Muscle layer of colon (tissue), 2 donors: Measurements from ENCODE around the gene MTG2.
A peak's percentile ranks its signal among the peaks of the same experiment; 100 is the strongest.

Source experiments
- H3K27ac ChIP-seq: one replicate; pipeline ENCODE4 v1.7.0; 2013; ENCODE audit warnings: low read depth, mild to moderate bottlenecking, low read length, moderate library complexity
- H3K27me3 ChIP-seq, 2 donors: one replicate each; pipeline ENCODE4 v1.7.0; 2013; ENCODE audit warnings: low read length in 2 of 2, mild to moderate bottlenecking in 2 of 2; ENCODE audit not compliant: insufficient read depth in 2 of 2, control insufficient read depth in 1 of 2
- H3K36me3 ChIP-seq: one replicate; pipeline ENCODE4 v1.7.0; 2013; ENCODE audit warnings: mild to moderate bottlenecking, low read length; ENCODE audit not compliant: insufficient read depth
- H3K4me1 ChIP-seq: one replicate; pipeline ENCODE4 v1.7.0; 2013; ENCODE audit warnings: mild to moderate bottlenecking, low read length; ENCODE audit not compliant: insufficient read depth
- H3K4me3 ChIP-seq, 2 donors: one replicate each; pipeline ENCODE4 v1.7.0; 2013; ENCODE audit warnings: low read length in 2 of 2, low read depth in 1 of 2, mild to moderate bottlenecking in 1 of 2, moderate library complexity in 1 of 2
- H3K9ac ChIP-seq: one replicate; pipeline ENCODE4 v1.7.0; 2013; ENCODE audit warnings: low read length
- H3K9me3 ChIP-seq: one replicate; pipeline ENCODE4 v1.7.0; 2013; ENCODE audit warnings: mild to moderate bottlenecking, low read length
- donor health status: abdominal sarcoma.
- donor health status: Adenocarcinoma of cecum.

Gene MTG2

DNA sequence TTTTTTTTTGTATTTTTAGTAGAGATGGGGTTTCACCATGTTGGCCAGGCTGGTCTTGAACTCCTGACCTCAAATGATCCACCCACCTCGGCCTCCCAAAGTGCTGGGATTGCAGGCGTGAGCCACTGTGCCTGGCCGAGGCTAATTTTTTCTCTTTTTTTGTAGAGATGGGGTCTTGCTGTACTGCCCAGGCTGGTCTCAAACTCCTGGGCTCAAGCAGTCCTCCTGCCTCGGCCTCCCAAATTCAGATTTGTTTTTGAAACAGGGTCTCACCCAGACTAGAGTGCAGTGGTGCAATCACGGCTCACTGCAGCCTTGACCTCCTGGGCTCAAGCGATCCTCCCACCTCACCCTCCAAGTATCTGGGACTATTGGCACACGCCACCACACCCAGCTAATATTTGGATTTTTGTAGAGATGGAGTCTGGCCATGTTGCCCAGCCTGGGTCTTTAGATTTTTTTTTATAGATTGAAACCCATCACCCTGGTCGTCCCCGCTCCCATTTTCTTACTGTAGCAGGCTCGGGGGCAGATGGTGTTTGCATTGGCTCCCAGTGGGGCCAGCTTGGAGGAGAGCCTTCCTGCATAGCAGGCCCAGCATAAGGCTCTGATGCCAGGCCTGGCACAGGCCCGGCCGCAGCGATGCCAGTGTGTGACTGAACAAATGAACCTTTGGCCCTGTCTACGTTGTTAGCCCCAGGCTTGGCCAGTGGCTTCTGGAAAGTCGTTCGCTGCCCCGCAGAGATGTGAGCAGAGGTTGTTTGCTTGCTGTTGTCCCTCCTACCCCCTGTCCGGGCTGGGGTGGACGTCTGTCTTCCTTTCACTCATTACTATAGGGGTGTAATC is 4.3 kb upstream of the MTG2 start:
- no peak overlapping the region for H3K27ac ChIP-seq
- no peaks in the 10 kb centered on the region for H3K9me3 ChIP-seq
- peaks cover 6% of the 10 kb centered on the region for H3K36me3 ChIP-seq
- H3K27me3 ChIP-seq, result no peaks in the 10 kb centered on the region
- no peak overlapping the region for H3K4me3 ChIP-seq
- no peak overlapping the region for H3K9ac ChIP-seq
- peaks cover 7% of the 10 kb centered on the region for H3K4me1 ChIP-seq

- Histone ChIP-seq H3K4me3 (no peak overlapping the region), H3K9me3 (no peaks in the 10 kb centered on the region), H3K36me3 (peaks cover 6% of the 10 kb centered on the region), H3K9ac (no peak overlapping the region), H3K27ac (no peak overlapping the region), H3K4me1 (peaks cover 13% of the 10 kb centered on the region), H3K27me3 (no peaks in the 10 kb centered on the region)
Measured at GRCh38 chr20:62179162-62179504, 3.7 kb upstream of the MTG2 start.

- Histone ChIP-seq H3K9me3 (no peaks in the 10 kb centered on the region), H3K4me1 (peaks cover 19% of the 10 kb centered on the region), H3K4me3 (peak overlapping the region in 1 of 2 donors; percentile 74), H3K9ac (no peak overlapping the region), H3K36me3 (no peaks in the 10 kb centered on the region), H3K27ac (no peak overlapping the region), H3K27me3 (no peaks in the 10 kb centered on the region)
Measured at GRCh38 chr20:62181808-62182207, 1.0 kb upstream of the MTG2 start.

DNA sequence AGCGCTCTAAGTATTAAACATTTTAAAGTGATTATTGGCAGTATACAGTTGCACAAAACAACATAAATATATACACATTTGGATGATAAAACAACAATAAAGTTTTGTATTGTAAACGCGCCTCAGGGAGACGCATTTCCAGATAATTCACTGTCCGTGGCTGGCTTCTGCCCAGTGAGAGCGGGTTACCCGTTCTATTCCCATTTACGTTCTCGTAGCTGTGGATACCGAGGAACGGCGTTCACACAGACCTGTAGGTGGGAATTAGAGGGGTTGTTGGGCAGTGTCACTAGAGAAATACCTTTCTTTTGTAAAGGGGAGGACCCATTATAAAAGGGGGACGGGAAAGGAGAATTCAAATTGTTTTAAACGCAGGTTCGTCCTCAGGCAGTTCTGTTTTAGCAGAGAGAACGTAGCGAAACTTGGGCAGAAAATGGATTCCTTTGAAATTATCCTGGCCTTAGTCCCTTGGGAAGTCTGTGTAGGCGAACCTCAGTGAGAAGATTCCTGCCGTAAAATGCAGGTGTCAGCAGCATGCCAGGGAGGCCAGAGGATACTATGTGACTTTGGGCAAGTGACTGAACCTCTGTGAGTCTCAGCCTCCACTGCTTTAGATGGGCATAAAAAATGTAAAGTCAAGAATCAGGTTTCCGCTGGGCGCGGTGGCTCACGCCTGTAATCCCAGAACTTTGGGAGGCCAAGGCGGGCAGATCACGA is 756 bp downstream of the MTG2 start:
- Histone ChIP-seq H3K4me3 (peak overlapping the region; percentile 74 to 100), H3K4me1 (peaks cover 19% of the 10 kb centered on the region), H3K9me3 (no peaks in the 10 kb centered on the region), H3K36me3 (no peaks in the 10 kb centered on the region), H3K9ac (peak overlapping the region; percentile 62), H3K27me3 (no peaks in the 10 kb centered on the region), H3K27ac (peak overlapping the region; percentile 95)

DNA sequence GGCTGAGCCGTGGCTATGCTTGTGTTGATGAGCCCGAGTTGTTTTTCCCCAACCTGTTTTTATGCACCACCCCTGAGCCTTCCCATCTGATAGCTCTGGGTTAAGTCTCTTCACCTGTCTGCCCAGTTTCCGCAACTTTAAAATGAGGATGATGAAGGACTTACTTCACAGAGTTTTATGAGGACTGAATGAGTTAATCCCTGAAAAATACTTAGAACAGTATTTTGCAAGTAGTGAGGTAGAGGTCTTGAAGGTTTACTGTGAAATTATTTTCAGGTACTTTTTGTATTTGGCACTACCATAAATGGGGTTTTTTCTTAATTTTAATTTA is 3.2 kb downstream of the MTG2 start:
- Histone ChIP-seq H3K27ac (no peak overlapping the region), H3K9me3 (no peaks in the 10 kb centered on the region), H3K4me1 (peaks cover 19% of the 10 kb centered on the region), H3K9ac (no peak overlapping the region), H3K27me3 (no peaks in the 10 kb centered on the region), H3K36me3 (peaks cover 14% of the 10 kb centered on the region), H3K4me3 (no peak overlapping the region)

GRCh38 chr20:62186887-62187866 is 4.3 kb downstream of the MTG2 start:
- no peak overlapping the region for H3K4me3 ChIP-seq
- no peak overlapping the region for H3K27ac ChIP-seq
- peaks cover 15% of the 10 kb centered on the region for H3K36me3 ChIP-seq
- H3K4me1 ChIP-seq, result peaks cover 16% of the 10 kb centered on the region
- no peaks in the 10 kb centered on the region for H3K27me3 ChIP-seq
- H3K9ac ChIP-seq, result no peak overlapping the region
- no peaks in the 10 kb centered on the region for H3K9me3 ChIP-seq

DNA sequence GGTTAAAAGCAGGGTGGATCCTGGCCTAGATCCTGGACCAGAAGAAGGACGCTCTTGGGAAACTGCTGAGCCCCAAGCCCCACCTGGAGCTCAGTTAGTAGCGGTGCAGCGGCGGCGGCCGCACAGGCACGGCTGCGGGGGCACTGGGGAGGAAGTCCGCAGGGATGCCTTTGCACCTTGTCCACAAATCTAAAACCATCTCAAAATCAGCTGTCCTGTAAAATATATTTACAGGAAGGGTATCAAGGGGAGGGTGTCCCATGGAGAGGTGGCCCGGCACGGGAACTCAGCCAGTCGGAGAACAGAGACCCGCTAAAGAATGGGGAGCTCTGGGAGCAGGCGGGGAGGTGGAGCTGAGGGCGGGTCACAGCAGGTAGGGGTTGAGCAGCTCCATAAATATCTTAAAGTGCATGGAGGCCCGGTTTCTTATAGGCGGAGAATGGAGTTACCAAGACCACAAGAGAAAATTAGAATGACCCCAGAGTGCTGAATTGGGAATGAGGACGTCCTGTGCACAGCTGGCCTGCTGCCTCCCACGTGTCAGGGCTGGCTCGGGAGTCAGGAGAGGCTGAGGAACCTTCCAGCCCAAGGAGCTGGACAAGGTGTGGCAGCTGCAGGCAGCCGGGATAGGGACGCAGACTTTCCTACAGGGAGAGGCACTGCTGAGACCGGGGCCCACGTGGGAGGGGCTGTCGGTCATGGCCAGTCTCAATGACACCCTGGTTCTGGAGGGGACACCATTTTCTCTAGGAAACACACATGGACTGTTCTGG is 8.0 kb downstream of the MTG2 start:
- Histone ChIP-seq H3K9me3 (no peaks in the 10 kb centered on the region), H3K36me3 (peaks cover 15% of the 10 kb centered on the region), H3K4me1 (no peaks in the 10 kb centered on the region), H3K27ac (no peak overlapping the region), H3K4me3 (no peak overlapping the region), H3K9ac (no peak overlapping the region), H3K27me3 (no peaks in the 10 kb centered on the region)

GRCh38 chr20:62191781-62192559 is 9.1 kb downstream of the MTG2 start:
- H3K27ac ChIP-seq, result no peak overlapping the region
- no peaks in the 10 kb centered on the region for H3K9me3 ChIP-seq
- H3K27me3 ChIP-seq, result no peaks in the 10 kb centered on the region
- no peaks in the 10 kb centered on the region for H3K4me1 ChIP-seq
- H3K4me3 ChIP-seq, result no peak overlapping the region
- no peak overlapping the region for H3K9ac ChIP-seq
- peaks cover 15% of the 10 kb centered on the region for H3K36me3 ChIP-seq

- Histone ChIP-seq H3K27me3 (no peaks in the 10 kb centered on the region), H3K27ac (no peak overlapping the region), H3K4me3 (no peak overlapping the region), H3K36me3 (peaks cover 21% of the 10 kb centered on the region), H3K4me1 (no peaks in the 10 kb centered on the region), H3K9ac (no peak overlapping the region), H3K9me3 (no peaks in the 10 kb centered on the region)
Measured at GRCh38 chr20:62192635-62193034, 9.8 kb downstream of the MTG2 start.
